Cardiac muscle cell (in vitro differentiated cells and primary cell): ENCODE data around the gene RGS11. TPM values are rescaled to one million over a fixed set of nuclear protein-coding genes. Genes with fewer than 3 reads are reported as not detected.

ENCODE experiments used
- DNase-seq, 2 donors: peaks; one replicate each; pipeline versions ENCODE4 v3.0.0 to v3.0.0-alpha.2; 2010 to 2017; ENCODE audit warnings: low read depth in 1 of 2, low spot score in 1 of 2
- H3K27ac ChIP-seq: fragments of 200-600 bp; sonication (generic); 2 replicates; pipeline ENCODE4 v1.5.1; 2016
- H3K27me3 ChIP-seq: fragments of 200-600 bp; sonication (generic); 2 replicates; pipeline ENCODE4 v1.6.0; 2016; ENCODE audit warnings: control low read depth
- H3K36me3 ChIP-seq: fragments of 200-600 bp; sonication (generic); 2 replicates; pipeline ENCODE4 v1.5.1; 2016; ENCODE audit warnings: control low read depth
- H3K4me1 ChIP-seq: fragments of 200-600 bp; sonication (generic); 2 replicates; pipeline ENCODE4 v1.8.1; 2017; ENCODE audit warnings: low read depth, mild to moderate bottlenecking, mixed run types
- H3K4me3 ChIP-seq: fragments of 200-600 bp; sonication (generic); 2 replicates; pipeline ENCODE4 v1.5.1; 2016; ENCODE audit warnings: mild to moderate bottlenecking
- H3K9me3 ChIP-seq: fragments of 200-600 bp; sonication (generic); 2 replicates; pipeline ENCODE4 v1.5.1; 2017; ENCODE audit warnings: low read depth, mild to moderate bottlenecking, control low read depth
- CTCF ChIP-seq: IDR thresholded peaks from 2 replicates; pipeline ENCODE4 v1.5.1; 2012; ENCODE audit warnings: low read depth, mild to moderate bottlenecking, low read length
- polyA plus RNA-seq: library from polyadenylated mRNA; unstranded; fragments of >200 nt; fragmentation: Nextera tagmentation; extraction: Ambion mirVana; gene quantifications from 2 replicates; pipeline ENCODE4 v1.2.1, GENCODE V29; 2016
- total RNA-seq: library from RNA; depleted of rRNA; stranded (reverse); fragments of >200 nt; gene quantifications from 2 replicates; pipeline ENCODE4 v1.2.3, GENCODE V29; 2016

Gene RGS11
- total and polyA plus RNA-seq, 2 experiments from 2014 or later, result 12.0 to 14.8 TPM

DNA sequence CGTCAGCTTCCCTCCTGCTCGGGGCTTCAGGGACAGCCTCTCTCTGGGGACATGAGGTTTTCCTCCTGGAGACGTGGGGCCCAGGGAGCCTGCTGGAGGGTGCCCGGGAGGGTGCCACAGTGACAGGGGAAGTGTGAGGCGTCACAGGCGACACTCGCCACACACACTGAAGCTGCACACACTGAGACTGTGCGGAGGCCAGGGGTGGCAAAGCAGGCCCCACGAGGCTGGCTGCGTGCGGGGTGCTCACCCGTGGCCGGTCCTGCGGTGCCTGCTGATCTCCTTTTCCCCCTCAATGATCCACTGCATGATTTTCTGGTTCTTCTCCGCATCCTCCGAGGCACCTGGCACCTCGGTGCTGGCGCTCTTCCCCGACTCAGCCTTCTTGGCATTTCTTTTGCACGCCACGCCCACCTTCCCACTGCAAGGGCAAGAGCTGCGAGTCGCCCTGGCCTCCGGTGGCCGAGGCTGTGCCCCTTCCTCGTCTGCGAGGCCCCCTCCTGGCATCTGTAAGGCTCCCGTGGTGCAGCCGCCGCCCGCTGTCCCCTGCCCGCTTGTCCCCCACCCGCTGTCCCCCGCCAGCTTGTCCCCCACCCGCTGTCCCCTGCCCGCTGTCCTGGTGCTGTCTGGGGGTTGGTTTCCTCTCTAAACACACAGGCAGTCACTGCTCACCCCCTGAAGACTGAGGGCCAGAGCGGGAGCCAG lies 21.2 kb upstream of the RGS11 start:
- Histone ChIP-seq H3K9me3 (no peaks in the 10 kb centered on the region), H3K4me1 (no peaks in the 10 kb centered on the region), H3K27me3 (no peaks in the 10 kb centered on the region), H3K36me3 (no peaks in the 10 kb centered on the region), H3K4me3 (no peak overlapping the region), H3K27ac (no peak overlapping the region)
- DNase-seq, result no peak
- no peak for TF ChIP-seq CTCF

GRCh38 chr16:296276-296675 lies 20.5 kb upstream of the RGS11 start:
- no peak for TF ChIP-seq CTCF
- H3K9me3 ChIP-seq, result no peaks in the 10 kb centered on the region
- no peaks in the 10 kb centered on the region for H3K27me3 ChIP-seq
- no peak for DNase-seq
- H3K36me3 ChIP-seq, result no peaks in the 10 kb centered on the region
- H3K27ac ChIP-seq, result no peak overlapping the region
- H3K4me3 ChIP-seq, result no peak overlapping the region
- H3K4me1 ChIP-seq, result no peaks in the 10 kb centered on the region

GRCh38 chr16:293043-293775 lies 17.5 kb upstream of the RGS11 start:
- peaks cover 5% of the 10 kb centered on the region for H3K36me3 ChIP-seq
- no peak for TF ChIP-seq CTCF
- H3K4me3 ChIP-seq, result no peak overlapping the region
- H3K27ac ChIP-seq, result no peak overlapping the region
- H3K4me1 ChIP-seq, result no peaks in the 10 kb centered on the region
- H3K9me3 ChIP-seq, result no peaks in the 10 kb centered on the region
- H3K27me3 ChIP-seq, result no peaks in the 10 kb centered on the region
- DNase-seq, result no peak

DNA sequence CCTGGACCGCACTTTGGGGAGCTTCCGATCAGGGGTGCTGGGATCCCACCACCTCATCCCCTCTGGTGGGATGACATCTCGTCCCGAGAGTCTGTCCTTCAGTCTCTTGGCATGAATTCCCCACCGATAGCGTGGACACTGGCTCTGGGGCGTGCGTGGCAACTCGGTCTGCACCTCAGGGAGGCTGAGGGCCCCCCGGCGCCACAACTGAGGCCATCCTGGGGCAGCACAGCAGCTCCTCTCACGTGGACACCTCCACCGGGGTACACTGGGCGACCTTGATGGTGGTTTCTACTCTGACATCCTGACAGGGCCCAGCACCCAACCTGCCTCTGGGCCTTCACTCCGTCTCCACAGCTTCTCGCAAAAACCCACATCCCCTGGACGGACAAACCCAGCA lies 15.8 kb upstream of the RGS11 start:
- no peak for DNase-seq
- Histone ChIP-seq H3K27me3 (no peaks in the 10 kb centered on the region), H3K27ac (no peak overlapping the region), H3K9me3 (no peaks in the 10 kb centered on the region), H3K4me1 (no peaks in the 10 kb centered on the region), H3K36me3 (peaks cover 14% of the 10 kb centered on the region), H3K4me3 (no peak overlapping the region)
- TF ChIP-seq CTCF, result no peak

- H3K27ac ChIP-seq, result no peak overlapping the region
- peaks cover 14% of the 10 kb centered on the region for H3K36me3 ChIP-seq
Measured at GRCh38 chr16:290681-291405, 15.1 kb upstream of the RGS11 start.

More at GRCh38 chr16:290681-291405, 15.1 kb upstream of the RGS11 start:
- no peak overlapping the region for H3K4me3 ChIP-seq
- H3K4me1 ChIP-seq, result no peaks in the 10 kb centered on the region
- H3K9me3 ChIP-seq, result no peaks in the 10 kb centered on the region
- no peak for TF ChIP-seq CTCF
- DNase-seq, result no peak
- no peaks in the 10 kb centered on the region for H3K27me3 ChIP-seq
